Kidney epithelial cell (primary cell): ENCODE results near the gene RNASEH1. TPM values are rescaled to one million over a fixed set of nuclear protein-coding genes. Genes with fewer than 3 reads are reported as not detected.
A peak's percentile ranks its signal among the peaks of the same experiment; 100 is the strongest.
"Not testable (repeated sequence)": the region's sequence is repeated elsewhere in the genome, so short reads cannot be mapped to it uniquely, and the experiment has no call there.

Source experiments
- DNase-seq: peaks from one replicate; pipeline ENCODE4 v3.0.0-alpha.2; 2010; ENCODE audit warnings: low read depth
- H3K27me3 ChIP-seq: 2 replicates; pipeline ENCODE4 v1.6.0; 2011; ENCODE audit warnings: low read length; ENCODE audit not compliant: control insufficient read depth, insufficient read depth
- H3K36me3 ChIP-seq: 2 replicates; pipeline ENCODE4 v1.5.1; 2011; ENCODE audit warnings: low read length; ENCODE audit not compliant: control insufficient read depth, insufficient read depth
- H3K4me3 ChIP-seq: 2 replicates; pipeline ENCODE4 v1.5.1; 2011; ENCODE audit warnings: low read depth, mild to moderate bottlenecking, control low read depth, low read length
- total RNA-seq: library from RNA; depleted of rRNA; stranded (reverse); fragments of >200 nt; gene quantifications from 2 replicates; pipeline ENCODE4 v1.2.3, GENCODE V29; 2015
- TF ChIP-seq, protein P1 (sequence below): IDR thresholded peaks from 2 replicates; pipeline ENCODE4 v1.5.1; 2011; ENCODE audit warnings: mild to moderate bottlenecking, moderate library complexity, low read length, control low read depth, inconsistent platforms; ENCODE audit not compliant: insufficient read depth, poor library complexity, severe bottlenecking

Gene RNASEH1
- total RNA-seq, 1 donor from 2014 or later: 43.0 TPM

DNA sequence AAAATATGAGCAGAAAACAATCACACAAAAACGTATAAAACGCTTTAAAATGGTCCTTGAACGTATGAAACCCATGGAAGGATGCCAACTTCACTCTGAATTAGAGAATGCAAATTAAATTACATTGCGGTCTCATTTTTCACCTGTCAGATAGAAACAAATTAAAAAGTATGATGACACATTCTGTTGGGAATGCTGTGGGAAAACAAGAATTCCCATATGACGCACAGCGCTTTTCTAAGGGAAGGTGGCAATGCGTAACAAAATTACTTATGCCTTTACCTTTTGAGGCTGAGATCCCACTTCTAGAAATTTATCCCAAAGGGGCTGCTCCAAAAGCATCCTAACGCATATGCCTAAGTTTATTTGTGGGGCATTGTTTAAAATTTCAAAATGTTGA, 13.2 kb upstream of the RNASEH1 start:
- Histone ChIP-seq H3K36me3 (no peaks in the 10 kb centered on the region), H3K27me3 (no peaks in the 10 kb centered on the region), H3K4me3 (no peak overlapping the region)
- TF ChIP-seq, protein P1, sequence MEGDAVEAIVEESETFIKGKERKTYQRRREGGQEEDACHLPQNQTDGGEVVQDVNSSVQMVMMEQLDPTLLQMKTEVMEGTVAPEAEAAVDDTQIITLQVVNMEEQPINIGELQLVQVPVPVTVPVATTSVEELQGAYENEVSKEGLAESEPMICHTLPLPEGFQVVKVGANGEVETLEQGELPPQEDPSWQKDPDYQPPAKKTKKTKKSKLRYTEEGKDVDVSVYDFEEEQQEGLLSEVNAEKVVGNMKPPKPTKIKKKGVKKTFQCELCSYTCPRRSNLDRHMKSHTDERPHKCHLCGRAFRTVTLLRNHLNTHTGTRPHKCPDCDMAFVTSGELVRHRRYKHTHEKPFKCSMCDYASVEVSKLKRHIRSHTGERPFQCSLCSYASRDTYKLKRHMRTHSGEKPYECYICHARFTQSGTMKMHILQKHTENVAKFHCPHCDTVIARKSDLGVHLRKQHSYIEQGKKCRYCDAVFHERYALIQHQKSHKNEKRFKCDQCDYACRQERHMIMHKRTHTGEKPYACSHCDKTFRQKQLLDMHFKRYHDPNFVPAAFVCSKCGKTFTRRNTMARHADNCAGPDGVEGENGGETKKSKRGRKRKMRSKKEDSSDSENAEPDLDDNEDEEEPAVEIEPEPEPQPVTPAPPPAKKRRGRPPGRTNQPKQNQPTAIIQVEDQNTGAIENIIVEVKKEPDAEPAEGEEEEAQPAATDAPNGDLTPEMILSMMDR: no peak
- no peak for DNase-seq

DNA sequence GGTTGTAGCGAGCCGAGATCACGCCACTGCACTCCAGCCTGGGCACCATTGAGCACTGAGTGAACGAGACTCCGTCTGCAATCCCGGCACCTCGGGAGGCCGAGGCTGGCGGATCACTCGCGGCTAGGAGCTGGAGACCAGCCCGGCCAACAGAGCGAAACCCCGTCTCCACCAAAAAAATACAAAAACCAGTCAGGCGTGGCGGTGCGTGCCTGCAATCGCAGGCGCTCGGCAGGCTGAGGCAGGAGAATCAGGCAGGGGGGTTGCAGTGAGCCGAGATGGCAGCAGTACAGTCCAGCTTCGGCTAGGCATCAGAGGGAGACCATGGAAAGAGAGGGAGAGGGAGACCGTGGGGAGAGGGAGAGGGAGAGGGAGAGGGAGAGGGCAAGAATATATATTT, 11.5 kb upstream of the RNASEH1 start:
- H3K27me3 ChIP-seq, H3K4me3 ChIP-seq, DNase-seq, H3K36me3 ChIP-seq: not testable (repeated sequence)

DNA sequence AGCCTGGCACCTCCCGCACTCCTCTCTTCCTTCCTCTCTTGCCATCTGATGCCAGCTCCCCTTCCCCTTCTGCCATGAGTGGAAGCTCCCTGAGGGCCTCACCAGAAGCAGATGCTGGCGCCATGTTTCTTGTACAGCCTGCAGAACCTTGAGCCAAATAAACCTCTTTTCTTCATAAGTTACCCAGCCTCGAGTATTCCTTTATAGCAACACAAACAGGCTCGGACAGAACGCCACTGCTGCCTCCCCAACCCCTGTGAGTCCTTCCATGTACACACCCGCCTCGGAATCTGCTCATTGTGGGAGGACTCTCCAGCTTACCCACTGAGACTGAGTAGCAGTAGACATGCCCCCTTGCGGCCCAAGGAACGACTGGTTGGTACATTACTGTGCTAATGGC, 8.7 kb upstream of the RNASEH1 start:
- H3K27me3 ChIP-seq: no peaks in the 10 kb centered on the region
- no peak for DNase-seq
- TF ChIP-seq, protein P1: no peak
- H3K4me3 ChIP-seq: no peak overlapping the region
- no peaks in the 10 kb centered on the region for H3K36me3 ChIP-seq

DNA sequence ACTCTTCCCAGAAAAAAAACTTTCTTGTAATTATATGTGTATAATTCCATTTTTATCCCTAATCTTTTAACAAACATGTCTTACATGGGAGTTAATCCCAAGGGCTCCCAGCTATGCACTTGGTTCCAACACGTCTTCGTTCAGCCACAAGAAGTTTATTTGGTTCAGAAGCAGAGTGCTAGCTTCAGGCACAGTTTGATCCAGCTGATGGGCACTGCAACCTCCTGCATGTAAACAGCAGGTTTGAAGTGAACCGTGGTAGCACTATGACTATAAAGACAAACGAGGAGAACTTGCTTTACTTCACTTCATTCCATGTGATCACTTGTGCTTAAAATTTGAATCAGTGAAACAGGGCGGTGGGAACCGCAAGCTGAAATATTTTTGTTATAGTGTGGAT, 7.0 kb upstream of the RNASEH1 start:
- Histone ChIP-seq H3K27me3 (no peaks in the 10 kb centered on the region), H3K36me3 (no peaks in the 10 kb centered on the region), H3K4me3 (no peak overlapping the region)
- no peak for DNase-seq
- TF ChIP-seq, protein P1: no peak

DNA sequence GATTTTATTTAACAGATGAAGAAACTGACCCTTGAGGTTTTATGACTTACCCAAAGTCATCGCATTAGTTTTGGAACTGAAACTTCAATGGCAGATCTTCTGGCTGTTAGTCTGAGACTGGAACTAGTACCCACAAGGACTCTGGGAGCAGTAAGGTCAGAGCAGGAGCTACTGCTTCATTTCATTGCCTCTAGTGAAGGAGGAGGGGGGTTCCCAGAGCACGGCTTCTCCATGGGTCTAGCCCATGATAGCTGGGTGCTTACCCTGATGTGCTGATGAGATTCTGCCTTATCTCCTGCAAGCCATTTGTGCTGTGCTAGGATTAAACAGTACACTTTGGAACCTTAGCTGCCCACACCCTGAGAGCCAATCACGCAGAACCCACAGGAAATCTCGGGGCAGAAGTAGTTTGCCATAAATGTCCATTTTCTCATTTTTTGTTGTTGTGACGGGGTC, 5.4 kb upstream of the RNASEH1 start:
- Histone ChIP-seq H3K36me3 (no peaks in the 10 kb centered on the region), H3K4me3 (no peak overlapping the region), H3K27me3 (no peaks in the 10 kb centered on the region)
- TF ChIP-seq, protein P1: no peak
- no peak for DNase-seq

DNA sequence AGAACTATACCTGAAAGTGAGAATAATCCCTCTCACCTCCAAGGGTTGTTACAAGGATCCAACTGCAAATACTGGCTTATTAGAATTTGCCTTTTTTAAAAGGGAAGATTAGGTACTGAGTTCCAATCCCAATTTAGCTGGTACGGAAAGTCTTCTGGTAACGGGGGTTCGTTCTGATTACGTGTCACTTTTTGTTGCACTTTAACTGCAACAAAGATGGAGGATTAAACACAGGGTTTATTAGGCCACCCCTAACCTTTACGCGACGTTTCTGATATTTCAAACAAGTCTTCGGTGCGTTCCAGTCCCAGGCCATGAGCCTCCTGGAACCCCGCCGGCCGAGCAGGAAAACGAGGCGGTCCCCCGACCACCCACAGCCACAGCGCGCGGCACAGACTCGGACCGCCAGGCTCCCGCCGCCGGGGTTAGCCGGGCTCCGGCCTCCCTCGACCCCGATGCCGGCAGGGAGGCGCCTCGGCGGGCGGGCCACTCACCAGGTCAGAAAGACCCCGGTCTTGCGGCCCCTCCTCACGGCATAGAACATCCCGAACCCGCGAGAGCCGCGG, 411 bp downstream of the RNASEH1 start:
- peak overlapping the region; percentile 81 for H3K4me3 ChIP-seq
- H3K27me3 ChIP-seq: no peaks in the 10 kb centered on the region
- DNase-seq: no peak
- TF ChIP-seq, protein P1: no peak
- H3K36me3 ChIP-seq: peaks cover 1% of the 10 kb centered on the region
